H1 (cell line): Measurements from ENCODE around the gene MYRIP. TPM values are rescaled to one million over a fixed set of nuclear protein-coding genes. Genes with fewer than 3 reads are reported as not detected.

Experiments
- polyA plus RNA-seq, 7 experiments: library from polyadenylated mRNA; depleted of rRNA in 3 of 7; stranded (reverse) in 5 of 7; unstranded in 2 of 7; fragments of >200 nt in 5 of 7; fragments of 200-250 nt in 2 of 7; gene quantifications; 1 replicate in 5 of 7; 2 replicates in 1 of 7; 4 replicates in 1 of 7; pipeline versions ENCODE4 v1.2.1 to v1.2.3, GENCODE V29; 2011 to 2013; ENCODE audit warnings: missing spikeins in 2 of 7, mixed read lengths in 2 of 7
- total RNA-seq: library from RNA; stranded (reverse); fragmentation: NEBNext Ultra II Directional; extraction: Animal tissue kit (Norgen Biotek cat#: 25700); gene quantifications from 2 replicates; pipeline ENCODE4 v1.2.1, GENCODE V29; 2021
- TF ChIP-seq, protein P1 (sequence below): IDR thresholded peaks from 2 replicates; pipeline ENCODE4 v1.6.1; 2011; ENCODE audit warnings: low read length, improper control_type of control experiment

The MYRIP gene
- total and polyA plus RNA-seq, 2 of the 8 experiments (the other 6 are each of a cell fraction or from before 2014, with no cell fraction given), result 0.54 to 4.3 TPM

DNA sequence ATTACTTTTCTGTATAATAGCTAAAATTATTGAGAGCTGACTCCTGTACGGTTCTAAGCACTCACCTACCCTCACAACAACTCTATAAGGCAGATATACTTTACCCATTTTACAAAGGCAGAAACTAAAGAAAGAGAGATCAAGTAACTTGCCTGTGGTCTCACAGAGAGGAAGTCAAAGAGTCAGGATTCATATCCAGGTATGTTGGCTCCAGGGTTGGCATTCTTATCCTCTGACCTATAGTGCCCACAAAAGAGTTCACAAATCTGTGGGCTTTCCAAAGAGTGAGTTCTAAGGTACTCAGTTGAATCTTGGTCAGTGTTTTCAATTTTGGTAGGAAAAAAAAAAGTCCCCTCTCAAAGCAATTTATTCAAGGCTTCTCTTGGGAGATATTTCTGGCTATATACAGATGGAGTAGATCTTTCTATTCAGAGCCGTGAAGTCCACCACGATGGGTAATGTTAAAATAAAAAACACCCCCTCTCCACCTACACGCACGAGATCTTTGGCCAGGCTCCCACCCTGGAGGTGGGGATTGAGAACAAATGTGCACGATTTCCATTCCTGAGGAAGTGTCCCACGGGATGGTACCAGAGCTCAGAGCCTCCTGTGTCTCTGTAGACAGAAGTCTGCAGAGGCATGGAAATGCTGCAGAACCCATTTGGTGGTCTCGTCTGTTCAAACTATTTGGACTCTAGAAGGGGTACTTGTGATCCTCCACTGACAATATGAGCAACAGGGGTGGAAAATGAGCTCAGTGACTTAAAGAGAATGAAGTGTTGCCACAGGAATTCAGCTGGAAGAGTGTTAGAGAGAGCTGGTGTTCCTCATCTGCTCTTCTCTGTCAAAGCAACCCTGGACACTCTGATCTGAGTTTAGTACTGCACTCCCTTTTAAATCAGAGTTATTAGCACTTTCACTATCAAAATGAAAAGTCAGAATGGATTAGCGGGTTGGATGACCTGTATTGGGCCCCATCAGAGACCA lies 288.0 kb downstream of the MYRIP start (continued):
- TF ChIP-seq, protein P1, sequence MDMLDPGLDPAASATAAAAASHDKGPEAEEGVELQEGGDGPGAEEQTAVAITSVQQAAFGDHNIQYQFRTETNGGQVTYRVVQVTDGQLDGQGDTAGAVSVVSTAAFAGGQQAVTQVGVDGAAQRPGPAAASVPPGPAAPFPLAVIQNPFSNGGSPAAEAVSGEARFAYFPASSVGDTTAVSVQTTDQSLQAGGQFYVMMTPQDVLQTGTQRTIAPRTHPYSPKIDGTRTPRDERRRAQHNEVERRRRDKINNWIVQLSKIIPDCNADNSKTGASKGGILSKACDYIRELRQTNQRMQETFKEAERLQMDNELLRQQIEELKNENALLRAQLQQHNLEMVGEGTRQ, result no peak
